NT2/D1 (cell line): ENCODE data around the gene TEAD1.

Source experiments
- YY1 ChIP-seq: IDR thresholded peaks from 2 replicates; pipeline ENCODE4 v1.6.1; 2011; ENCODE audit not compliant: insufficient read length, insufficient read depth
- ZNF274 ChIP-seq: IDR thresholded peaks from 2 replicates; pipeline ENCODE4 v1.6.1; 2011; ENCODE audit warnings: mild to moderate bottlenecking, low read depth, low read length

DNA sequence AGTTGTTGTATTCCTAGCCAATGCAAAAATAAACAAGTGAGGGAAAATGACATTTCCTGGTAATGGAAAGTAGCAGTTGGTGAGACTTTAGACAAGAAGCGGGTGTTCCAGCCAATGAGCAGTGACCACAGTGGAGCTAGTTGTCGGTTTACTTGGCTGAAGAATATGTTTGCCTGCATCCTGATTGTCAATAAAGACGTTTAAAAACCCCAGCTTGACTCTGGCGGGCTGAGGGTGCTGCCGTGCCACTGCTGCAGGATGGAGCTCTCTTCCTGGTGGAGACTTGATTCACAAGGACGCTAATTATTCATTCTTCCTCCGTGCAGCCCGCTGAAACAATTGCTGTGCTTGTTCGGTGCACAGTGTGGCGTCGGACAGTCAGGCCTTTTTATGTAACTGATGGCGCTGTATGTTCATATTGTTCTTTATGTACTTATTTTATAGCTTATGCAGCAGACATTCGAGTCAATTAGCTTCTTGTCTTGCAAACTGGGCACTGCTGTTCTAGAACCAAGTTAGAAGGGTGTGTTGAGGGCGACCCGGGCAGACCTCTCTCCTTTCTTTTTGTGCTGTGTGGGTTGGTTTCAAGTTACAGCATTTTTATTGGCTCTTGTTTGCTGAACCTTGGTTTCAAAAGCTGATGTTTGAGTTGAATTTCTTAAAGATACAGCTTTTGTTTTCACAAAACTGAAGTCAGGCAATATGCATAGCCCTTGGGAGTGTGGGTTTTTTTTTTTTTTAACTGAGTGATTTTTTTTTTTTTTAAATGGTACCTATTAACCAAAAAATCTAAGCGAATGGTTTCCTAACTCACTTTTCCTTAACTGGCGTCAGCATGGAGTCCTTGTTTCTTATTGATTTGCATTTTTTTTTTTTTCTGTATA is 153.9 kb downstream of the TEAD1 start:
- no peak for TF ChIP-seq ZNF274
- no peak for TF ChIP-seq YY1
